Skeletal muscle satellite cell (primary cell): ENCODE measurements around the gene CFAP46.

Experiments
- H3K27me3 ChIP-seq: 2 replicates; pipeline ENCODE4 v1.7.0; 2013; ENCODE audit warnings: low read length; ENCODE audit not compliant: control insufficient read depth, insufficient read depth
- H3K36me3 ChIP-seq: 2 replicates; pipeline ENCODE4 v1.7.0; 2013; ENCODE audit warnings: mild to moderate bottlenecking, control low read depth, low read length; ENCODE audit not compliant: insufficient read depth
- H3K4me1 ChIP-seq: 2 replicates; pipeline ENCODE4 v1.7.0; 2013; ENCODE audit warnings: low read length; ENCODE audit not compliant: control insufficient read depth, insufficient read depth
- H3K4me2 ChIP-seq: 2 replicates; pipeline ENCODE4 v1.7.0; 2013; ENCODE audit warnings: mild to moderate bottlenecking, low read length
- H3K4me3 ChIP-seq: 2 replicates; pipeline ENCODE4 v1.7.0; 2013; ENCODE audit warnings: low read length
- H3K9ac ChIP-seq: 2 replicates; pipeline ENCODE4 v1.7.0; 2013; ENCODE audit warnings: mild to moderate bottlenecking, low read depth, low read length, moderate library complexity
- H3K9me3 ChIP-seq: replicated peaks from 2 replicates; pipeline ENCODE4 v1.7.0; 2013; ENCODE audit warnings: mild to moderate bottlenecking, control low read depth, low read length

CFAP46 gene

DNA sequence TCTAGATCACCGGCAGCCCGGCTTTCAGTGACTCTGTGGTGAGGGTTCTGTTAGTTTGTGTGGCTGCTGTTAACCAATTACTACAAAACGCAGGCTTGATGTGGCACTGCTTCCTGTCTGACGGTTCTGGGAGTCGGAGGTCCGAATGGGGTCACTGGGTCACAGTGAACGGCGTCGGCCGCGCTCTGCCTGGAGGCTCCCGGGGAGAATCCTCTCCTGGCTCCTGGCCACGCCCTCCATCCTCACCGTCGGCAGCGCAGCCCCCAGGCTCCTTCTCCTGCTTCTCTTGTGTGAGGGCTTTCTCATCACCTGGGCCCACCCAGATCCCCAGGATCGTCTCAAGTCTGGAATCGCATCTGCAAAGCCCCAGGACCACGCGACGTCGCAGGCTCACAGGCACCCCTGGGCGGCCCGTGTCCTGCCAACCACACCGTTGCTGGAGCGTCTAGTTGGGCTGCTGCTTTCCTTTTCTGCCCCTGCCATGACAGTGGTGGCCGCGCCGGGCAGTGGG lies 124.6 kb downstream of the CFAP46 start:
- H3K36me3 ChIP-seq: no peaks in the 10 kb centered on the region
- H3K4me2 ChIP-seq: no peak overlapping the region
- no peak overlapping the region for H3K9ac ChIP-seq
- peaks cover 6% of the 10 kb centered on the region for H3K9me3 ChIP-seq
- no peaks in the 10 kb centered on the region for H3K4me1 ChIP-seq
- peaks cover 12% of the 10 kb centered on the region for H3K27me3 ChIP-seq
- no peak overlapping the region for H3K4me3 ChIP-seq

DNA sequence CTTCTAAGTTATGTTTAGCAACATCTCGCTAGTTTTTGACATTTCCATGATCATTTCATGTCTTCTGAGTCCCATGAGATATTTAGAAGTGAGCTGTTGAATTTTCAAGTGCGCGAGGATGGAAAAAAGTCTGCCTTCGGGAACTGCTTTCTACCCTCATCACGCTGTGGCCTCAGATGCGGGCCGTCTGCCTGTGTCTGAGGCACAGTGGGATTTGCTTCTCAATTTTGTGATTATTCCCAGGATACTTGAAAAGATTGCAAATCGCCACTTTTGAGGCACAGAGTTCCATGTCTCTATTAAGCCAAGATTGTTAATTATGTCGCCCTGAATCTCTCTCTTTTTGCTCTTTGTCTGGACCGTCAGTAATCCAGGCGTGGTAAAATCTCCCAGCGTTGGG lies 125.7 kb downstream of the CFAP46 start:
- no peaks in the 10 kb centered on the region for H3K36me3 ChIP-seq
- H3K4me2 ChIP-seq: no peak overlapping the region
- no peaks in the 10 kb centered on the region for H3K4me1 ChIP-seq
- peaks cover 6% of the 10 kb centered on the region for H3K9me3 ChIP-seq
- H3K4me3 ChIP-seq: no peak overlapping the region
- no peak overlapping the region for H3K9ac ChIP-seq
- peaks cover 12% of the 10 kb centered on the region for H3K27me3 ChIP-seq

DNA sequence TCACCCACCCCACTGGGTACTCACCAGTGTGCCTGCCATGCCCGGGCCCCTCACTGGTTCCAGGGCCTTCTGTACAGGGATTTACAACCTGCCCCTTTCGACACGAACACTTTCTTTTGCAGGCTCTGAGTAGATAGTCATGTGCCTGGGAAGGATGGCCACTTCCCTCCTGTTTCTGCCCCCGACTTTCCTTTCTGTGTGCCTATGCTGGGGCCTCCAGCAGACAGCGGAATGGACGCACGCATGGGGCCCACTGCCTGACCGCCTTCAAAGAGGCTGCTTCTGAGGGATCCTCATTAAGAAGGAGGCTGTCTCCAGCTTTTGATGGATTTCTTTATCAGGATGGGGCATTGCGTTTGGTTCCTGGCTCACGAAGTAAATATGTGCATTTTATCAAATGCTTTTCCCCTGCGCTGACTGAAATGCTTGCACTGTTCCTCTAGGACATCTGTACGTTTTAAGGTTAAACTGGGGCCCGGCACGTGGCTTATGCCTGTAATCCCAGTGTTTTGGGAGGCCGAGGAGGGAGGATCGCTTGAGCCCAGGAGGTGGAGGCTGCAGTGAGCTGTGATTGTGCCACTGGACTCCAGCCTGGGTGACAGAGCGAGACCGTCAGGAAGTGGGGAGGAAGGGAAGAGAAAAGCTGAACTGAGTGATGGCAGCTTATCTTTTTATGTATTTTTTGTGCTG lies 127.1 kb downstream of the CFAP46 start:
- no peak overlapping the region for H3K4me3 ChIP-seq
- H3K9me3 ChIP-seq: peaks cover 6% of the 10 kb centered on the region
- H3K36me3 ChIP-seq: no peaks in the 10 kb centered on the region
- H3K27me3 ChIP-seq: peaks cover 12% of the 10 kb centered on the region
- no peak overlapping the region for H3K9ac ChIP-seq
- no peaks in the 10 kb centered on the region for H3K4me1 ChIP-seq
- H3K4me2 ChIP-seq: no peak overlapping the region

DNA sequence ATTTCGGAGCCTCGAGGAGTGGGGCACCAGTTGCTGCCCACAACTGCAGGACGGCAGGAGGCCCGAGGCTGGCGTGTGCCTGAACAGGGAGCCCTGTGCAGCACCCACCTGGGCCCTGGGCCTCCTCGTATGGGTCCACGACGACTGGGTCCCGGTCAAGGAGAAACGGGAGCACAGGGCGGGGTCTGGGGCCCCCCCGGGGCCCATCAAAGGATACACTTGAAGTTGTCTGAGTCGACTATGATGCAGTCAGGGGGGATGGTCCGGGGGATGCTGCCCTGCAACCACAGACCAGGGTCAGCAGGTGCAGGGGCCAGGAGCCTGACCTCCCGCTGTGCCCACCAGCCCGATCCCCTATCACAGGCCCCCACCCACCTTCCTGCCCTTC lies 127.9 kb downstream of the CFAP46 start:
- H3K4me1 ChIP-seq: no peaks in the 10 kb centered on the region
- H3K27me3 ChIP-seq: peaks cover 12% of the 10 kb centered on the region
- no peak overlapping the region for H3K4me3 ChIP-seq
- H3K4me2 ChIP-seq: no peak overlapping the region
- no peak overlapping the region for H3K9ac ChIP-seq
- H3K36me3 ChIP-seq: no peaks in the 10 kb centered on the region
- peaks cover 3% of the 10 kb centered on the region for H3K9me3 ChIP-seq

DNA sequence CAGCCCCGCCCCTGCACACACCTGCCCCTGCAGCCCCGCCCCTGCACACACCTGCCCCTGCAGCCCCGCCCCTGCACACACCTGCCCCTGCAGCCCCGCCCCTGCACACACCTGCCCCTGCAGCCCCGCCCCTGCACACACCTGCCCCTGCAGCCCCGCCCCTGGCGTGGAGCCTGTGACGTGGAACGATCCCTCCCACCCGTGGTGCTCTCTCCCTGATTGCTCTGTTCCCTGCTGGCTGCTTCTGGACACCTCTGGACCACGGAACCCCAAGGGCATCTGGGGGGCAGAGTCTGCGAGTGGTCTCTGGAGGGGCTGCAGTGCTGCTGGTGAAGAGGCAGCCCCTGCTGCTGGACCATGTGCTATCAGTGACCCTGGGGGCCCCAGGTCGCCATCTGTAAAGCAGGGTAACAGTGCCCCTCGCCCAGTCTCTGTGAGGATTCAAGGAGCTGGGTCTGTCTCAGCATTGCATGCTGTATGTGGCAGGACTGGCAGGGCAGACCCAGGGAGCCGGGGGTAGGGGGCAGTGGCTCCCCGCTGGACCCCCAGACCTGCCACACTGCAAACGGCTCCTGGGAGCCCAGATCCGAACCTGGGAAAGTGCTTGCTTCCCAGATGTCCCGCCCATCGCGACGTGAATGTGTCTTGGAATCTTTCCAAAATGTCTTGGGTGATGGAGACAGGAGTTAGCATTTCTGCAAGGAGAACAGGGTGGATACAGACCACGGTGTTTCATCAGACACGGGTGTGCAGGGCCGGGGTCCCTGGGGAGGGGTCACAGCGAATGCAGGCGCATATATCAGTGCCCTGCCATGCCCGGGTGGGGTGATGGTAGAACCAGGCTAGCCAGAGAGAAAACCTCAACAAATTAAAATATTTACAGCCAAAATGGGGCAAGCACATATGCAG lies 128.6 kb downstream of the CFAP46 start:
- Histone ChIP-seq H3K27me3 (peaks cover 12% of the 10 kb centered on the region), H3K9ac (no peak overlapping the region)

DNA sequence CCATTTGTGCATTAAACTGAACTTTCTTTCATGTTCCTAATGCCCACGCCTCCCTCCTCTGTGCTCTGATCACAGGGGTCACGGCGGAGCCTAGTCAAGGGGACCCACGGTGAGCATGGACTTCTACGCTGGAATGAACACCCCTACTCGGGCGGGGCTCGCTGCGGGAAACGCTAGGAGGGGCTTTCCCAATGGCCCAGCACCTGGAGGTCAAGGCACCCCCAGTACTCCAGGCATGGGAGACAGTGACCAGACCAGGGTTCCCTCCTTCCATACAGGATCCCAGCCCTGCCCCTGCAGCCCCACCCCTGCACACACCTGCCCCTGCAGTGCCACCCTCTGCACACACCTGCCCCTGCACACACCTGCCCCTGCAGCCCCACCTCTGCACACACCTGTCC lies 129.4 kb downstream of the CFAP46 start:
- Histone ChIP-seq H3K4me3 (no peak overlapping the region), H3K4me1 (no peaks in the 10 kb centered on the region), H3K27me3 (peaks cover 12% of the 10 kb centered on the region), H3K36me3 (no peaks in the 10 kb centered on the region), H3K4me2 (no peak overlapping the region), H3K9me3 (no peaks in the 10 kb centered on the region), H3K9ac (no peak overlapping the region)

More for the DNA sequence above, 128.6 kb downstream of the CFAP46 start:
- Histone ChIP-seq H3K36me3 (no peaks in the 10 kb centered on the region), H3K4me3 (no peak overlapping the region), H3K9me3 (no peaks in the 10 kb centered on the region), H3K4me2 (no peak overlapping the region), H3K4me1 (no peaks in the 10 kb centered on the region)

DNA sequence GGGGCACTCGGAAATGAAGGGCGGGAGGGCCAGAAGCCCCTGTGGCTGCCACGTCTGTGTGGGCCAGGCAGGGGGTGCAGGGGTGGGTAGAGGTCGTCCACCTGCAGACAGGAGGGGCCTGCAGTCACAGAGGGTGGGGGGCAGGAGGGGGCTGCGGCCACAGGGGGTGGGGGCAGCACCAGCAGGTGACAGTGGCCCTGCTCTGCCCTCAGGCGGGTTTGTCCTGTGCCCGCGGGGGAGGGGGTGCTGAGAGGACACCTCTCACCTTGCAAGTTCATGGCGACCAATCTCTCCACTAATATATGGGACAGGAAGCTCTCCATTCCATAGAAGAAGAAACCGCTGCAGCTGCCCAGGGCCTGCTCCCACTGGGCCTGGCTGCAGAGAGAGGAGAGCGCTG lies 129.8 kb downstream of the CFAP46 start:
- H3K27me3 ChIP-seq: peaks cover 12% of the 10 kb centered on the region
- no peaks in the 10 kb centered on the region for H3K4me1 ChIP-seq
- H3K4me2 ChIP-seq: no peak overlapping the region
- no peaks in the 10 kb centered on the region for H3K9me3 ChIP-seq
- H3K4me3 ChIP-seq: no peak overlapping the region
- no peaks in the 10 kb centered on the region for H3K36me3 ChIP-seq
- H3K9ac ChIP-seq: no peak overlapping the region

DNA sequence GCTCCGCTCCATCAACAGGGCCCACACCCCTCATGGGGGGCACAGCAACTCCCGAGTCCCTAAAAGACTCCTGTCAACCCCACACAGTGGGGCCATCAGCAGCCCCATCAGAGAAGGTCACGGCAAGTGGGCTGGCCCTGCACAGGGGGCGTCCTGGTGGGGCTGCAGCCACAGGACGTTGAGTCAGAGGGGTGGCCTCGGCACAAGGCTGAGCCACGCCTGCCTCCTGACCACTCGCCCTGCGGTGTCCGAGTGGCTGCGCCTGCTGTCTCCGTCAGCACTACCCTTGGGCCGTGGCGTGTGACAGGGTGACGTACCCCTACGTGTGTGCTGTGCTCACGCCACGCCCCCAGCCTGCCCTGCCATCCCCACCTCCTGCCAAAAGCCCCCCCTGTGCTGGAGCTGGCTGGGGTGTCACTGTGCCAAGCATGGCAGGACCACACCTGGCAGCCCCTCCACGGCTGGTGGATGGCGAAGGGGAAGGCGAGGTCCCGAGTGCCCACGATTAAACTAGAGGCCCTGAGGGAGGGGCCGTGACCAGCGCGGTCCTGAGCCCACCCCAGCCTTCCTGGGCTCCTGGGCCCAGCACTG lies 130.4 kb downstream of the CFAP46 start:
- Histone ChIP-seq H3K9ac (no peak overlapping the region), H3K27me3 (peaks cover 12% of the 10 kb centered on the region), H3K4me3 (no peak overlapping the region), H3K36me3 (no peaks in the 10 kb centered on the region), H3K9me3 (no peaks in the 10 kb centered on the region), H3K4me1 (no peaks in the 10 kb centered on the region), H3K4me2 (no peak overlapping the region)

DNA sequence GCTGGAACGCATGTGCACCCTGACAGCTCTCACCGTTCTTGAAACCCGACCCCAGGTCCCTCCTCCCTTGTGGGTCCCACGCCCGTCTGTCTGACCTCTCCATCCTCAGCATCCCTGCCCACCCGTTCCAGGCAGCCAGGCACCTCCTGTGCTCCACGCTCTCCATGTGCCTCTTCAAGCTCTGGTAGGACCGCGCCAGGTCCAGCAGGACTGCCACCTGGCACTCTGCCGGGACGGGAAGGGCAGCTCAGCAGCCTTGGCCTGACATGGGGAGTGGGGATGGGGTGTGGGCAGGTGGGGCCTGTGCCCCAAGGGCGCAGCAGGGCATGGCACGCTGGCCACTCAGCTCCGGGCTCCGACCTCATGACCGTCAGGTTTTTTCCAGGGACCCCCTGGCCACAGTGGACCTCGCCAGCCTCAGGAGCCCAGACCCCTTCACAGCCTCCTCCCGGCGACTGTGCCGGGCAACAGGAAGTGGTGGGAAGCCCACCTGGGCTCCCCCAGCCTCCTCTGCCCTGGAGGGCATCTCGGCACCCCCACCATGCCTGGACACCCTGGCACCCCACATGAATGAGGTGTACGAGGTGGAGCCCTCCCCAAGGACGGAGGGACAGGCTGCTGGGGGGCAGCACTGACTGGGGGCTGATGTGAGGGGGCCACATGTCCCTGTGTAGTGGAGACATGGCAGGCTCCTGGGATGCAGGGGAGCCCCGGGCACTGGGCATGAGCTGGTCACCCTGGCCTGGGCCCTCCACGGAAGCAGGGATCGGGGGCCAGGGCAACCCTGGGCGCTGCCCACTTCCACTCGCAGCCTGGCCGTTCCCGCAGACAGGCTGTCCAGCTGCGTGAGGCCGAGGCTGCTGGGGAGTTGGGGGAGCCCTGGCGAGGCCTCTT lies 131.3 kb downstream of the CFAP46 start:
- Histone ChIP-seq H3K27me3 (peaks cover 11% of the 10 kb centered on the region), H3K9me3 (no peaks in the 10 kb centered on the region), H3K4me3 (no peak overlapping the region), H3K4me1 (no peaks in the 10 kb centered on the region), H3K9ac (no peak overlapping the region), H3K36me3 (no peaks in the 10 kb centered on the region), H3K4me2 (no peak overlapping the region)

DNA sequence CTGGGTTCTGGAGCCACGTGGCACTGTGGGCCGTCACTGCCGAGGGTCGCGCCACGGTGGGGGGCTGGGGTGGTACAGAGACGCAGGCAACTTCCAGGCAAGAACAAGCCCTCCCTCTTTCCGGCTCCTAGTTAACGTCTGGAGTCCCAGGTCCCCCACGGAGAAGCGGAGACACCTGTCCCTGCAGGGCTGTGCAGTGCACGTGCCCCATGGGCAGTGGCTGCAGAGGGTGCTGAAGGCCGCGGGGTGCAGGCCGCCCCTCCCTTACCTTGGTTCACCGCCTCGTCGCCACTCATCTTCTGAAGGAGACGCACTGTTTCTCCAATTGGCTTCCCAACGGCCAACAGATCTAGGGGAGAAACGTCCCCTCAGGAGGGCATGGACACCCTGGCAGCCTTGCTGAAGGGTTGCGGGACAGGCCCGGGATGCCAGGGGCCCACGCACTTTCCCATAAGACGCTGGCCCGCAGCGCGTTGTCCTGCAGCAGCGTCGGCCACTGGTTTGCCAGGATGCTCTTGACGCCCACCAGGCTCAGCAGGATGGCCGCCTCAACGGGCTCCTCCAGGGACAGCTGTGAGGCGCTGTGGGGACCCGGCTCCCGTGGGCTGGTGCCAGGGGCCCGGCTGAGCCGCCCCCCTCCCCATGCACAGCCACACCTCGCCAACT lies 132.1 kb downstream of the CFAP46 start:
- H3K36me3 ChIP-seq: no peaks in the 10 kb centered on the region
- H3K27me3 ChIP-seq: peaks cover 10% of the 10 kb centered on the region
- H3K4me2 ChIP-seq: no peak overlapping the region
- no peaks in the 10 kb centered on the region for H3K9me3 ChIP-seq
- no peak overlapping the region for H3K4me3 ChIP-seq
- no peaks in the 10 kb centered on the region for H3K4me1 ChIP-seq
- no peak overlapping the region for H3K9ac ChIP-seq
